ENCODE measurements around the gene ADAMTS18. TPM values are rescaled to one million over a fixed set of nuclear protein-coding genes. Genes with fewer than 3 reads are reported as not detected.

Gene ADAMTS18
- total RNA-seq, 1 donor from 2014 or later = not detected

GRCh38 chr16:77302249-77302648 lies 132.6 kb downstream of the ADAMTS18 start:
- POLR2A ChIA-PET = no interaction called here
- H3K27ac Mint-ChIP-seq = no peak overlapping the region
- intact Hi-C loops (cut with micrococcal nuclease) = no loop called here

DNA sequence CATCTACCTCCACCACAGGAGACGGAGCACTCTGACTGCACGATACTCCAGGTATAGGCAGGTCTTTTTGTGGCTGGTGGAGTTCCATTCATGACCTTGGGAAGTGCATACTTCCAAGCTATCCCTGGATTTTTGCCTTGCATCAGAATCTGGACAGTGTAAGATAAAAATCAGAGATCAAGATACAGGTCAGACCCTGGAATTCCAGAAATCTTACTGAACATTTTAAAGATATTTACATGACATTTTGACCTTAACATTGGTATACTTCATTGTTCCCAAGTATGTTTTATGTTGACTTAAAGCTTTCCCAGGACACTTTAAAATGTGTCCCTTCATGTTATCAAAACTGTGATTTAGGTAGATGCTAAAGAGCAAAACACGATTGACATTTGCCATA lies 134.6 kb downstream of the ADAMTS18 start:
- DNase-seq (no peak), ATAC-seq (ENCODE audit: low read depth) (no peak)
- peaks cover 15% of the 10 kb centered on the region for H3K27me3 Mint-ChIP-seq
- H3K4me1 Mint-ChIP-seq = peaks cover 24% of the 10 kb centered on the region
- H3K4me3 Mint-ChIP-seq = no peak overlapping the region
- no peak for TF ChIP-seq CTCF (IDR thresholded peaks at IDR 0.05)
- intact Hi-C loops (cut with micrococcal nuclease) = no loop called here
- H3K9me3 Mint-ChIP-seq = no peaks in the 10 kb centered on the region
- POLR2A ChIA-PET = no interaction called here
- CTCF ChIA-PET = no interaction called here
- H3K36me3 Mint-ChIP-seq (ENCODE audit: low read depth) = no peaks in the 10 kb centered on the region
- H3K27ac Mint-ChIP-seq = no peak overlapping the region

More at GRCh38 chr16:77302249-77302648, 132.6 kb downstream of the ADAMTS18 start:
- Mint-ChIP-seq H3K36me3 (ENCODE audit: low read depth) (no peaks in the 10 kb centered on the region), H3K4me1 (peaks cover 24% of the 10 kb centered on the region), H3K27me3 (peaks cover 18% of the 10 kb centered on the region), H3K4me3 (no peak overlapping the region), H3K9me3 (no peaks in the 10 kb centered on the region)
- CTCF ChIA-PET = no interaction called here
- no peak for TF ChIP-seq CTCF (IDR thresholded peaks at IDR 0.05)
- ATAC-seq (ENCODE audit: low read depth) (no peak), DNase-seq (no peak)

DNA sequence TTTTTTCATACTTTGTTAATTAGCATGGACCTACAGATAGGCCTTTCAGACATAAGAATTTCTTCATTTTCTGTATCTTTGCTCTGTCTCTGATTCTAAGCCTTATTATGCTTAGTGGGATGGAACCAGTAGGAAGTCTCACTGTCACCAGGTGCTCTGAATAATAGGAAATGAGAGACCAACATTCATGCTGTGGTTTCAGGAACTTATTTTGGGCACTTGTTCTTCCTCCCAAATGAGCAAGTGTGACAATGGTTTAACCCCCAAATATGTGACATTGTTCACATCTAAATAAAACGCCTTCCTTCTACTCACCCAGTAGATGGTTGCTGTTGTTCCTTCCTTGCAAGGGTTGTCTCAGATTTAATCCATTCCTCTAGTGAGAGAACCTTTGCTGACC lies 135.4 kb downstream of the ADAMTS18 start:
- no peak overlapping the region for H3K27ac Mint-ChIP-seq
- ATAC-seq (ENCODE audit: low read depth) = no peak
- H3K27me3 Mint-ChIP-seq = peaks cover 14% of the 10 kb centered on the region
- peaks cover 24% of the 10 kb centered on the region for H3K4me1 Mint-ChIP-seq
- H3K4me3 Mint-ChIP-seq = no peak overlapping the region
- DNase-seq = no peak
- CTCF ChIA-PET = no interaction called here
- no peak for TF ChIP-seq CTCF (IDR thresholded peaks at IDR 0.05)
- H3K36me3 Mint-ChIP-seq (ENCODE audit: low read depth) = no peaks in the 10 kb centered on the region
- POLR2A ChIA-PET = no interaction called here
- intact Hi-C loops (cut with micrococcal nuclease) = no loop called here
- no peaks in the 10 kb centered on the region for H3K9me3 Mint-ChIP-seq

DNA sequence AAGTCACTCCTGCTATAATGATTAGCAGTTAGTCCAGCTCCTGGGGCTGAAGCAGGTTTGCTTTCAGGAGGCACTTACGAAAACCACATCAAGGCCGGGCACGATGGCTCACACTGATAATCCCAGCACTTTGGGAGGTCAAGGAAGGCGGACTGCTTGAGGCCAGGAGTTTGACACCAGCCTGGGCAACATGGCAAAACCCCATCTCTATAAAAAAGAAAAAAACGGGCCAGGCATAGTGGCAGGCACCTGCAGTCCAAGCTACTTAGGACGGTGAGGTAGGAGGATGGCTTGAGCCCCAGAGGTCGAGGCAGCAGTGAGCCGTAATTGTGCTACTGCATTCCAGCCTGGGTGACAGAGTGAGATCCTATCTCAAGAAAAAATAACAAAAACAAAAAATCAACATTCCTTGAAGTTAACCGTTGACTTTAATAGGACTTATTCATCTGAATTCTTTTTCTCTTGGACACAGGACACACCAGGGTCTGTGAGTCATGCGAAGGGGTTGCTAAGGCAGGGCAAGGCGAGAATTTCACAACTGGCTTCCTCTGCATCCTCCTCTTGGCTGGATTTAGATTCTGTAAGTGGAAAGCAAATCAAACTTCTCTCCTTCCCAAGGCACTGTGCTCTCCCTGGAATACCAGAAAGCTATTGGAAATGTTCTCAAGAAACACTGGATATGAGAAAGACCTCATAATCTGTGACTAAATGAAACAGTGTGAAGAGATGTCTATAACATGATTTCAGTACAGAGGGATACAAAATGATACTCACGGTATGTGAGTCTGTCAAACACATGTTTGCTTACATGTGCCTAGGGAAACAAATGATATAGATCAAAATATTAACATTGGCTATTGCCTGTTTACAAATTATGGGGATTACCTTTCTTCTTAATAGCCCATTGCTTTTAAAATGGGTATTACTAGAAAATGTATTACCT lies 136.1 kb downstream of the ADAMTS18 start:
- CTCF ChIA-PET = no interaction called here
- intact Hi-C loops (cut with micrococcal nuclease) = no loop called here
- POLR2A ChIA-PET = no interaction called here
- Mint-ChIP-seq H3K9me3 (no peaks in the 10 kb centered on the region), H3K4me1 (peaks cover 24% of the 10 kb centered on the region), H3K36me3 (ENCODE audit: low read depth) (no peaks in the 10 kb centered on the region), H3K27me3 (peaks cover 11% of the 10 kb centered on the region), H3K4me3 (no peak overlapping the region), H3K27ac (no peak overlapping the region)
- DNase-seq (no peak), ATAC-seq (ENCODE audit: low read depth) (no peak)
- TF ChIP-seq CTCF (IDR thresholded peaks at IDR 0.05) = no peak

DNA sequence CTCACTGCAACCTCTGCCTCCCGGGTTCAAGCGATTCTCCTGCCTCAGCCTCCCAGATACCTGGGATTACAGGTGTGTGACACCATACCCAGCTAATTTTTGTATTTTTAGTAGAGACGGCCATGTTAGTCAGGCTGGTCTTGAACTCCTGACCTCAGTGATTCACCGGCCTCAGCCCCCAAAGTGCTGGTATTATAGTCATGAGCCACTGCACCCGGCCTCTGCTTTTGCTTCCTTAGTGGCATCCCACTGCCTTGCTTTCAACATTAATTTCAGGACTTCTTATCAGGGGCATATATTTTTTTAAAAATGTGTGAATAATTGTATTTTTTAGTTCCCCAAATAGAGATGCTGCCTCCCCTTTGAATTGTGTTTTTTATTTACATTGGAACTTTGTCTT lies 136.8 kb downstream of the ADAMTS18 start:
- Mint-ChIP-seq H3K27me3 (peaks cover 9% of the 10 kb centered on the region), H3K4me3 (no peak overlapping the region), H3K27ac (no peak overlapping the region), H3K4me1 (peaks cover 24% of the 10 kb centered on the region), H3K36me3 (ENCODE audit: low read depth) (no peaks in the 10 kb centered on the region), H3K9me3 (no peaks in the 10 kb centered on the region)
- no peak for TF ChIP-seq CTCF (IDR thresholded peaks at IDR 0.05)
- ATAC-seq (ENCODE audit: low read depth) (no peak), DNase-seq (no peak)
- ChIA-PET POLR2A (no interaction called here), CTCF (no interaction called here)
- intact Hi-C loops (cut with micrococcal nuclease) = no loop called here
